ENCODE measurements around the gene SLC49A4.
"Not testable (repeated sequence)": the region's sequence is repeated elsewhere in the genome, so short reads cannot be mapped to it uniquely, and the experiment has no call there.

Gene SLC49A4, protein sequence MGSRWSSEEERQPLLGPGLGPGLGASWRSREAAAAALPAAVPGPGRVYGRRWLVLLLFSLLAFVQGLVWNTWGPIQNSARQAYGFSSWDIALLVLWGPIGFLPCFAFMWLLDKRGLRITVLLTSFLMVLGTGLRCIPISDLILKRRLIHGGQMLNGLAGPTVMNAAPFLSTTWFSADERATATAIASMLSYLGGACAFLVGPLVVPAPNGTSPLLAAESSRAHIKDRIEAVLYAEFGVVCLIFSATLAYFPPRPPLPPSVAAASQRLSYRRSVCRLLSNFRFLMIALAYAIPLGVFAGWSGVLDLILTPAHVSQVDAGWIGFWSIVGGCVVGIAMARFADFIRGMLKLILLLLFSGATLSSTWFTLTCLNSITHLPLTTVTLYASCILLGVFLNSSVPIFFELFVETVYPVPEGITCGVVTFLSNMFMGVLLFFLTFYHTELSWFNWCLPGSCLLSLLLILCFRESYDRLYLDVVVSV

DNA sequence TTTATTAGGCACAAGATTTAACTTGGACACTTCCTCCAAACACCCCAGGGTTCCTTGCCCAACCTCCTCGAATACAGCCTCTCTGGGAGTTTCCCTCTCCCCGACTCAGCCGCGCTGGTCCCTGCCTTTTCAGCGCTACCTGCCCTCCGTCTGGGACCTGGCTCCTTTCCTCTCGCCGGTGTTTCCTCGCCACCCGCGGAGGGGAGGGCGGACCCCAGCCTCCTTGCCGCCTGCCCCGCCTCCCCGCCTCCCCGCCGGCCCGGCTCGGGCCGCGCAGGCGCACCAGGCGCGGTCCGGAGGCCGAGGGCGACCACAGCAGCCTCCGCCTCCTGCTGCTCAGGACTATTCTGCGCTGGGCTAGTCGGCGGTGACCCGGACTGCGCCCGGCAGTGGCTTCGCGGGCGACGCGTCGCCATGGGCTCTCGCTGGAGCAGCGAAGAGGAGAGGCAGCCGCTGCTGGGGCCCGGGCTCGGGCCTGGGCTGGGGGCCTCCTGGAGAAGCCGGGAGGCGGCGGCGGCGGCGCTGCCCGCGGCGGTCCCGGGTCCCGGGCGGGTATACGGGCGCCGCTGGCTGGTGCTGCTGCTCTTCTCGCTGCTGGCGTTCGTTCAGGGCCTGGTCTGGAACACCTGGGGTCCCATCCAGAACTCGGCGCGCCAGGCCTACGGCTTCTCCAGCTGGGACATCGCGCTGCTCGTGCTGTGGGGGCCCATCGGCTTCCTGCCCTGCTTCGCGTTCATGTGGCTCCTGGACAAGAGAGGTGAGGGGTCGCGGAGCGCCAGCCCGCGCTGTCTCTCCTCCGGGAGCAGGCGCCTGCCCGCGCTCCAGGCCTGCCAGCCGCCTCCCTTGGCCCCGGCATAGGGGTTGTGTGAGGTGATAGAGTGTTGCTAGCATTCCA, at the start of gene SLC49A4:
SLC49A4 (plus strand) TSS at position 291 of the 895 bp plus-strand sequence; CDS start at position 415, 124 bp downstream.
- peak; percentile 68 for DNase-seq

DNA sequence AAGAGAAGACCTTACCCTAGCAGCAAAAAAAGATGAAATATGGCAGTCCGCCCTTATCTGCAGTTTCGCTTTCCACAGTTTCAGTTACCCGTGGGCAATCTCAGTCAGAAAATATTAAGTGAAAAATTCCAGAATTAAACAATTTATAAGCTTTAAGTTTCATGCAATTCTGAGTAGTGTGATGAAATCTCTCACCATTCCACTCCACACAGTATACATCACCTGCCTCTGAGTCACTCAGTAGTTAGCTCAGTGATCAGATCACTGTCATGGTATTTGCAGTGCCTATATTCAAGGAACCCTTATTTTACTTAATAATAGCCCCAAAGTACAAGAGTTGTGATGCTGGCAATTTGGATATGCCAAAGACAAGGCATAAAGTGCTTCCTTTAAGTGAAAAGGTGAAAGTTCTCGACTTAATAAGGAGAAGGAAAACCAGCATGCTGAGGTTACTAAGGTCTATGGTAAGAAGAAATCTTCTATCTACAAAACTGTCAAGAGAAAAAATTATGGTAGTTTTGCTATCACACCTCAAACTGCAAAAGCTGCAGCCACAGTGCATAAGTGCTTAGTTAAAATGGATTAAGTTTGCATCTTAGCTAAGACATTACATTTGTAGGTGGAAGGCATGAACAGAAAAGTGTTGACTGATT, 49.4 kb upstream of the SLC49A4 start:
- DNase-seq, result no peak

DNA sequence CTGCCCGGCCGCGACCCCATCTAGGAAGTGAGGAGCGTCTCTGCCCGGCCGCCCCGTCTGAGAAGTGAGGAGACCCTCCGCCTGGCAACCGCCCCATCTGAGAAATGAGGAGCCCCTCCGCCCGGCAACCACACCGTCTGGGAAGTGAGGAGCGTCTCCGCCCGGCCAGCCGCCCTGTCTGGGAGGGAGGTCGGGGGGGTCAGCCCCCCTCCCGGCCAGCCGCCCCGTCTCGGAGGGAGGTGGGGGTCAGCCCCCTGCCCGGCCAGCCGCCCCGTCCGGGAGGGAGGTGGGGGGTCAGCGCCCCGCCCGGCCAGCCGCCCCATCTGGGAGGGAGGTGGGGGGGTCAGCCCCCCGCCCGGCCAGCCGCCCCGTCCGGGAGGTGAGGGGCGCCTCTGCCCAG, 47.6 kb upstream of the SLC49A4 start:
- not testable (repeated sequence) for DNase-seq

DNA sequence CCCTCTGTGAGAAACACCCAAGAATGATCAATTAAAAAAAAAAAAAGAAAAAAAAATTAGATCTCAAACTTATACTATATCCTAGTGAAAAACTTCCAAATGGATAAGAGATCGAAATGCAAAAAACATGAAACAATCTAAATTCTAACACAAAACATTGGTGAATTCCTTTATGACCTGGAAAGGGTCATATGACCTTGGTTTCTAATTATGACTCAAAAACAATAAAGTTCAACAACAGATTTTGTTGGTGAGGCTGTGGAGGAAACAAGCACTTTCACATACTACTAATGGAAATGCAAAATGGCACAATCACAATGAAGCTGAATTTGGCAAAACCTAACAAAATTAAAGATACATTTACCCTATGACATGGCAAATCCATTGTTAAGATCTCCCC, 46.5 kb upstream of the SLC49A4 start:
- no peak for DNase-seq

DNA sequence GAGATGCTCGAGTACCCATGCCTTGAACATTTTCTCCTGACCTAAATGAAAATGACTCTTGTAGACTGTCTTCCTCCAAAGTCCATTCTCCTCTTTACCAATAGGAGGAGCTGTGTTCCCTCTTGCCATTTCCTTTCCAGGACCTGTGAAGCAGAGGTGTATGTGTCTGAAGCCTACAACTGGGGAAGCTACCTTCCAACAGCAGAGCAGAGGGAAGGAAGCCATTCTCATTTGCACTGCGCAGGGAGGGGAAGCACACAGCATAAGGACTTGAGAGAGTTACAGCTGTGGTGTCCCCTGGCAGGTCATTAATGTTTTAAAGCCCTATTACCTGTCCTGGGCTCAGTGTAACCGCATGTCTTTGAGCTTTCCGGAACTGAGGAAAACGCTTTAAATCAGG, 39.9 kb upstream of the SLC49A4 start:
- no peak for DNase-seq

DNA sequence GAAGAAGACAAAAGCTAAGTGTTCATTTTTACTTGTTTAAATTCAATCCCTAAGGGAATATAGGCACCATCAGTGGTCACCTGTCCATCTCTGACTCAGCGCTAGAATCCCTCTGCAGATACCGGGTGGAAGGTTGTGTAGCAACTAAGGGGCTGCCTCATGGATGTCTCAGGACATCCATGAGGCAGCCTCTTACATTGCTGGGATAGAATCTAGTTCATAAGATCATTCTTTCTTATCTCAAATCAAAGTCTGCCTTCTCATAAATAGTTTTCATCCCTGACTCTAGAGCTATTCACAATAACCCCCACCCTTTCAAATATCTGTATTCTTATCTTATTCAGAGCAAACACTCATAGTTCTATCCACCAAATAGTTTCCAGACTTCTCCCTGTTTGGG, 39.4 kb upstream of the SLC49A4 start:
- DNase-seq, result no peak

DNA sequence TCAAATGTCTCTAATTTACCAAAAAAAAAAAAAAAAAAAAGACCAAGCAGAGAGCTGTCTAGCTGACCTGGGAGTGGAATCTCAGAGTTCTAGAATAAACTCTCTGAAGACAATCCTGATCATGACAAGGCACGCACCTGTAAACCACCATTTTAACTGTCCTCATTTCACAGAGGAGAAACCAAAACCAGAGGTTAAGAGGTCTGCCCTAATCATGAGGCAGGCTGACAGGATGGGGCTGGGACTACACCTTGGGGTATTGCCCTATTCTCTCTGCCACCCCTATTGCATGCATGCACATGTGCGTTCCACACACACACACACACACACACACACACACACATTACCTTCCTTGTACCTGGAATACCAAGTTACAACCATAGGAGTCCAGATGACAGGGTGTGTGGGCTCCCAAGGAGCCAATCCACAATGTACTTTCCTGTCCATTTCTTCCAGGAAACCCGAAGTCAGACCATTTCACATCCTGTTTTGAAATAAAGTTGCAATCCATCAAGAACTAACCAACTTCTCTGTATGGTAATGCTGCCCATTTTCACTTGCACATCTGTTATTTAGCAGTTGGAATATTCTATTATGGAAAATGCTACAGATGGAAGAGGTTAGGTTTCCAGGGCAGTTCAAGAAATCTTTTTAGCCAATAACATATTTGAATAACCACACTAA, 35.9 kb upstream of the SLC49A4 start:
- DNase-seq, result no peak

DNA sequence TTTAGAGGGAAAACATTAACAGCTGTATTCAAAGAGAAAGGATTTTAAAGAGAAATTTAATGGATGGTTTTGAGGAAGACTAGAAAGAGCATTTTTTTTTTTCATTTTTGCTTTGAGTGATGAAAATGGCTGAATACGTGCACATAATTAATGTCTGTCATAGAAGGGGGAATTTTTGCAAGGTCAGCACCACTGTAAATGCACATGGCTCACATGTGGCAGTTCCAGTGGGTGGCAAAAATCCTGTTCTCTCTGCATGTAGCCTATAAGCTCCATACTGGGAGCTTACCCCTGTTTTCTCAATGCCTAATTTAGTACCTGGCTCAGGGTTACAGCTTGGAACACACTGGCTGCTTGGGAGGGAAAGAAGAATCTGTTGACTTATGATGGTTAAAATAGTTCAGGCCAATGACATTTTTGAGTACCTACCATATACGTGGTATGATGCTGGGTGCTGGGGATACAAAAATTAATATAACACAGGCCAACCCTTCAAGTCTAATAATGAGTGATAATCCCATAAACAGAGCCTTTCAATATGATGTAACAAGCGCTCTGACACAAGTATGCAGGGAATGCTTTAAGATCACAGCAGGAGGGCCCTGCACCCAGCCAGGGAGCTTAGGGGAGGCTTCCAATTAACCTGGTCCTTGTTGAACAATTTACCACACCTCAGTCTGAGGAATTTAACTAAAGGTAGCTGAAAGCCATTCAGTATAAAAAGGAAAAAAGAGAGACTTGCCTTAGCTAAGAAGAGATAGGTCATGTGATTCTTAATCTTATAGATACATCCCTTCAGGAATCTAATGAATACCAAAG, 34.2 kb upstream of the SLC49A4 start:
- no peak for DNase-seq

DNA sequence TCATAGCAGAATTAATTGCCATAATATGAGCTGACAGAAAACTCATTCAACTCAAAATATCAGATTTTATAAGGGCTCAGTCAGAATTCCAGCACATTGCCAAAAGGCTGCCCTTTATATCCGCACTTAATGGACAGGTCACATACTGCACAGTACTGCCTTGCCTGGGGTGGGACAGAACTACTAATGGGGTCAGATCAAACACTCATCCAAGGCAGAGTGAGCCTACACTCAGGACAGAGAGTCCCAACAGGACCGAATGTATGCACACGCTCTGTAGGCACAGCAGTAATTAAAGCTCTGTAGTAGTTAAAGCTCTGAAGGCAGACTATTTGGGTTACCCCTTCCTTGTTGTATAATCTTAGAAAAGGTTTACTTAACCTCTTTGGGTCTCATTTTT, 28.4 kb upstream of the SLC49A4 start:
- DNase-seq, result no peak

DNA sequence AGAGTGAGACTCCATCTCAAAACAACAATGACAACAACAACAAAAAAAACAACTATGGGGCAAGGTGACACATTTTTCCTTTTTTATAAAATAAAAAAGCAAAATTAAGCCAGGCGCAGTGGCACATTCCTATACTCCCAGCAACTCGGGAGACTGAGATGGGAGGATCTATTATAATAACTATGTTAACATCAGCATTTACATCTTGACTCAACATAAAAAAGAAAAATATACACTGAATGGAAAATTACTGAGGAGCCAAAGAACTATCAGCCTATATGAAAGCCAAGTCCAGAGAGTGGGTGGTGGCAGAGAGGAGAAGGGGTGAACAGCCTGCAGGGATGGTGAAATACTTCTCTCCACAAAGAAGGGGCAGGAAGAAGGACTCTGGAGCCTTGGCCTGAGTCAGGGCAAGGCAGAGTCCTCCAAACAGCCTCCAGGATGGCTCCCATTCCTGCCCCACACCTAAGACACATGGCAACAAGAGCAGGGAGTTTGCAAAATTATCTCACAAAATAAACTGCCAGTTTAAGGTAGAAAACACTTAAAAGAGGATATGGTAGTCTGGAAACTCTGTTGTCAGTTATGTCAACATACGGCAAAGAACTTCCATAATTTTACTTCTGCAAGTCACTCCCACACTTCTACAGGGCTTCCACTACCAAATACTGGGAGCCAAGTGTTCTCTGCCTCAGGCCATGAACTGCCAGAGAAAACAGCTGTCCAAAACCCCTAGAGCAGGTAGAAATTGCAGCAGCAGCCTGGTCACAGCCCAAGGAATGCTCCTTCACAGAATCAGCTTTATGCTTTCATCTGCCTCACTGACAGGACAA, 27.1 kb upstream of the SLC49A4 start:
- no peak for DNase-seq

DNA sequence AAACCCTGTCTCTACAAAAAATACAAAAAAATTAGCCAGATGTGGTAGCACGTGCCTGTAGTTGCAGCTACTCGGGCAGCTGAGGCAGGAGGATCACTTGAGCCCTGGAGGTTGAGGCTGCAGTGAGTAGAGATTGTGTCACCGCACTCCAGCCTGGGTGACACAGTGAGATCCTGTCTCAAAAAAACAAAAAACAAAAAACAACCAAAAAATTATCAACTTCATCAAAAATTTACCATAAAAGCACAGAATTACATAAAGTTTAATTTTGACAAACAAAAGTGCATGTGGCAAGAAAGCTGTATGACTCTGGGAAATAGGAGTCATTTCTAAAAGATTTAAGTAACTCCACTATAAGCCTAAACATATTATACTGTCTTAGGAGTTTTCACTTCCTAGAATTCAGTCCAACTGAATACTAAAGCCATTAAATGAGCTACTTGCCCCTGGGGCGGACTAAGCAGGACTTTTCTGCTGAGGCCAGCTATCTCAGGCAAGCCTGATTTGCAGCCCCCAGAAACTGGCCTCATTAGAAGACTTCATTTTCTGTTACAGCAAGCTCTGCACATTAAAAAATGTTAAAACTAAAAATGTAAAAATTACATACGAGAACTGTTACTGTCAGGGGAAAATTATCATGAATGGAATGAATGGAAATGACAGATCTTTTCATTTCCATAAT, 24.2 kb upstream of the SLC49A4 start:
- no peak for DNase-seq

DNA sequence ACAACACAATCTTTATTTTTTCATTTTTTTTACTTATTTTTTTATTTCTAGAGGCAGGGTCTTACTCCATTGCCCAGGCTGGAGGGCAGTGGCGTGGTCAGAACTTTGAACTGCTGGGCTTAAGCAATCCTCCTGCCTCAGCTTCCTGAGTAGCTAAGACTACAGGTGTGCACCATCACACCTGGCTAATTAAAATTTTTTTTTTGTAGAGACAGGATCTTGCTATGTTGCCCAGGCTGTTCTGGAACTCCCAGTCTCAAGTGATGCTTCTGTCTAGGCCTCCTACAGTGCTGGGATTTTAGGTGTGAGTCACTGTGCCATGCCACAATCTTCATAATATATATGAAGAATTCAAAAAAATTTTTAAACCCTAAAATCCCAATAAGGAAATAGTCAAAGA, 22.0 kb upstream of the SLC49A4 start:
- no peak for DNase-seq

DNA sequence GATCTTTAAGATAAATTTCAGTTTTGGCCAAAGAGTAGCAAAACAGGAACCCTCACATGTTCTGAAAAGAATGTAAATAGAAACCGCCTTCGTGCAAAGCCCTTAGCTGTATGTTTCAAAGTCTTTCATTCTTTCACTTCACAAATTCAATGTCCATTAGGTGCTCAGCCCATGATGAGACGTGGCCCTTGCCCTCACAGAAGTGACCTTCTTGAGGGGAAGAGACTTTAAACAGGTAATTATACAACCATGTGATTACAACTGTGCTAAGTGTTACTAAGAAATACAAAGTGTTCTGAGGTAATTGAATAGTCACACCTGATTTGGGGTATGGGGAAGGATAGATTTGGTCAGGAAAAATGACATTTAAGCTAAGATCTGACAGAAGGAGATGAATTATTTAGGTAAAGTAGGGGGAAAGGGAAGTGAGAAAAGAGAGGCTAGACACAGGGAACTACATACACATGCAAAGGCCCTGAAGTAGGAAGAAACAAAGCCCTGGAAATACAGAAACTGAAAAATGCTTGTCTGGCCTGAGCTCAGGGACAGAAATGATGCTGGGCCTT, 20.8 kb upstream of the SLC49A4 start:
- no peak for DNase-seq

DNA sequence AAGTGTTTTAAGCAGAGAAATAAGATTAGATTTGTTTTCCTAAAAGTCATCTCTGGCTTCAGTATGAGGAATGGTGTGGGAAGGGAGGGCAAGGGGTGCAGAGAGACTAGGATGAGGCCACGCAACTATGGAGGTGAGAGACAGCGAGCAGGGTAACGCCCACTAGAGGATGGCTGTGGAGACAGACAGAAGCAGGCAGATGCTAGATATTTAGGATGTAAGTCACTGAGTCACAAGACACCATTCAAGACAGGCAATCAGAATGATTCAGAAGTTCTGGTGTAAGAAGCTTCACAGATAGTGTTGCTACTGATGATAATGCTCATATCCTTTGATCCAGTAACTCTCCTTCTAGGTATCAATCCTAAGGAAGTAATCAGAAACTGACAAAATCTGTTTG, 20.3 kb upstream of the SLC49A4 start:
- no peak for DNase-seq

DNA sequence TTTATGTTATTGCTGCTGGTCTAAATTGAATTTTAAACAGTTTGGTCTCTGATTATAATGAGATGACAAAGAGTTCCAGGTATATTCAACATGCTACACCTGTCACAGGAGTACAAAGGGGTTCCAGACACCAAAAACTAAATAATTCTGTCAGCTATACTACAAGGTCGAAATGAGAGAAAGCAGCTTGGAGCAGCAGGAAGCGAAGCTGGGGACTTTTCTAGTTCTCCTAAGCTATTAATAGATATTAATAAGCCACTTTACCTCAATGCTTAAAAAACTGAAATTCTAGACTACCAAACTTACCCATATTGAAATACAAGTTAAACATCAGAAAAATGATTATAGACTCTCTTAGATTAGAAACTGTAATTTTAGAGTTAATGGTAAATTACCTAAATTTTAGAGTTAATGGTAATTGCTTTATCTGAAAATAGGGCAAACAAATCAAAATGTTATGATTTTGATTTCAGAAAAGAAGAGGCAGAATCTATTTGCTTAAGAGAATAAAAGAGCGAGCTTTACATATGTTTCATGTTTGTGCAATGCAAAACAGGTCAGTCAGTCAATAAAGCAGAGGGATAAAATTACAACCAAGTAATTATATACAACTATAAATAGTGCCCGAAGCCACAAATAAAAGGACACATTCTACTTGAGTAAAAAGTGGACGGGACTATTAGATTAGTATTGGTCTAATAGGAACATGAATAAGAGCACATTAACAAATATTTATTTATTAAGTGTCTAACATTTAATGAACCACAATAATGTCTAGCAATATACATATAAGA, 18.0 kb upstream of the SLC49A4 start:
- no peak for DNase-seq

DNA sequence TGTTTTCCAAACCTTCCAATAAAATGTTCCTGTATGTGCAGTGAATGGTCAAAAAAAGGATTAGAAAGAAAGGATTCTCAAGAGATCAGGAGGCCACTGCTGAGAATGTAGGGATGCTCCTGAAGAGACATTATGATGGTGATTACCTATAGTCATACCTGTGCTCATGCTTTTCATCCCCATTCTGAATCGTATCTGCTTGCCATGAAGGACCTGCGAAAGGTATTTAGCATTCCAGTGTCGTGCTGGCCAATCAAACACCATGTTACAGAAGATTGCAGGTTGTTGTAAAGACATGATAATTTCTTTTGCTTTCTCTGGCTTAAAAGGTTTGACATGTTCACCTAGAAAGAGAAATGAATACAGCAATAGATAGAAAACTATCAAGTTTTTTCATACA, 17.3 kb upstream of the SLC49A4 start:
- DNase-seq, result no peak

DNA sequence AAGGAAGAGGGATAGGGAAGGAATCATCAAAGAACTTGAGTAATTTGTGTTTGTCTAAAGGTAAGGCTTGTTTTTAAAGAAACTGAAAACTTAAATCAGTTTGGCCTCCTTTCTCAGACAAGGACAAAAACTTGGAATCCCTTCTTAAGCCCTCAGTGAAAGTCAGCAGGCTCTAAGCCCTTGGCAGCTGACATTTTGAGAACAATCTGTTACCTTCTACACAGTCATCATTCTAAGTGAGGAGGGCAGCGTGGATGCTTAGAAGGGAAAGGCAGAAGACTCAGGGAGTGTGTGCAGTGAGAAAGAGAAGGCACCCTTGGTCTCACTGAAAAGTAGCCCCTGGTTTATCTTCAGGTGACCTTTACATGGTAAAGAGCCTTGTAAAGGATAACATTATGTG, 12.1 kb upstream of the SLC49A4 start:
- no peak for DNase-seq

DNA sequence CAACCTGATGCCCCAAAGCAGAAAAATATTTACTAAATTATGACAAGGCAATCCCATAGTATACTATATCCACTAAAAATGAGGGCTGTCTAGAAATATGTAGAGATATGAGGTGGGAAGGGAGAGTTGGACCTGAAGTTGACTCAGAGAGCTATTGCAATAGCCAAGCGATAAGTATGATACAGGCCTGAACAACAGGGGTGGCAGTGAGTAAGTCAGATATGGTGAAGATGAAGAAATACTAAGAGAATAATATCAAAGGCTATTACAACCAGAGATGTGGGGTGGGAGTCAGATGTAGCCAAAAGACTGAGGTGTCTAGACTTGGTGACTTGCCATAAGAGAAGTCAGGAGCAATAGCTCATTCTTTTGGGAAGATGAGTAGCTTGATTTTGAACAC, 10.4 kb upstream of the SLC49A4 start:
- no peak for DNase-seq

DNA sequence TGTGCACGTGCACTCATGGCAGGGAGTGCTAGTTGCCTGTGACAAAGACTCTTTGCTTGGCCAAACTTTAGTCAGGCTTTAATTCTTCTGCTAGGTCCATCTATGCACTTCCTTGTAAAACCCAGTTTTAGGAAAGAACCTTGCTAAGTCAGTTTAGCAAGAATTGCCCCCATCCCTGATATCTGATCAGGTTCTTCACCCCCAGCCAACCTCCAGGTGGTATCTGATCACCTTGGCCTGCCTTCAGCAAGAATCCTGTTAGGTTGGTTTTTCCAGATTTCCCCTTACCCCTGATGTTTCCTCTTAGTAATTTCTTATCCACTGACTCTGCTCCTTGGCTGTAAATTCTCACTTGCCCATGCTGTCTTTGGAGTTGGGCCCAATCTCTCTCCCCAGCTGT, 9.6 kb upstream of the SLC49A4 start:
- DNase-seq, result no peak
